Measurements from ENCODE around the gene RSKR.

DNA sequence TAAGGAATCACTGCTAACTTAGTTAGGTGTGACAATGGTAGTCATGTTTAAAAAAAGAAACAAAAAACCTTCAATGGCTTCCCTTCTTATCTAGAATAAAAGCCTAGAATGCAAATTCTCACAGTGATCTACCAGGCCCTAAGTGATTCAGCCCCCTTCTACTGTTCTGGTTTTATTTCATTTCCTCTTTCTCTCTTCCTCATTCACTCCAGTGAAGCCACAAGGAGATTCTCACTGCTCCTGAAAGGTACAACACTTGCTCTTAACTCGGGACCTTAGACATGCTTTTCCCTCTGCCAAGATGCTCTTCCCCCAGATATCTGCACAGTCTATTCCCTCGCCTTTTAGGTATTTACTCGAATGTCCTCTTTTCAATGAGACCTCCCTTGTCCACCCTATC, 46.4 kb downstream of the RSKR start:
- TF ChIP-seq POLR2A (IDR thresholded peaks at IDR 0.05) (no peak), CTCF (IDR thresholded peaks at IDR 0.05) (no peak)
